GM19240 (cell line): ENCODE results near the gene P2RY11.

Experiments
- DNase-seq: peaks from one replicate; pipeline ENCODE4 v3.0.0; 2011; ENCODE audit warnings: low spot score; ENCODE audit not compliant: insufficient read length

P2RY11 gene

GRCh38 chr19:10093295-10094186 is 18.0 kb upstream of the P2RY11 start:
- DNase-seq: no peak

- no peak for DNase-seq
These were observed 15.9 kb upstream of the P2RY11 start for GRCh38 chr19:10095622-10095947.

- DNase-seq: peak; percentile 94
These were observed 15.4 kb upstream of the P2RY11 start for GRCh38 chr19:10095948-10096614.

GRCh38 chr19:10096615-10096963 is 14.9 kb upstream of the P2RY11 start:
- DNase-seq: no peak

- no peak for DNase-seq
These were observed 11.2 kb upstream of the P2RY11 start for GRCh38 chr19:10100163-10100785.

GRCh38 chr19:10102787-10103236 is 8.7 kb upstream of the P2RY11 start:
- no peak for DNase-seq

- no peak for DNase-seq
These were observed 7.4 kb upstream of the P2RY11 start for GRCh38 chr19:10104130-10104513.

GRCh38 chr19:10104665-10105508 is 6.6 kb upstream of the P2RY11 start:
- DNase-seq: no peak

- DNase-seq: no peak
These were observed 5.9 kb upstream of the P2RY11 start for GRCh38 chr19:10105509-10106099.

GRCh38 chr19:10106100-10106936 is 5.2 kb upstream of the P2RY11 start, which contains the start of gene PPAN:
PPAN (plus strand) TSS chr19:10106362; CDS start chr19:10106395, 33 bp downstream.
- peak; percentile 96 for DNase-seq

- no peak for DNase-seq
These were observed 4.2 kb upstream of the P2RY11 start for GRCh38 chr19:10107254-10107653.

- DNase-seq: no peak
These were observed 3.6 kb upstream of the P2RY11 start for GRCh38 chr19:10107817-10108367.

GRCh38 chr19:10109528-10109927 is 2.0 kb upstream of the P2RY11 start:
- no peak for DNase-seq

- no peak for DNase-seq
These were observed 1.2 kb upstream of the P2RY11 start for GRCh38 chr19:10110076-10110971.

- DNase-seq: no peak
These were observed 548 bp upstream of the P2RY11 start for GRCh38 chr19:10110972-10111317.

GRCh38 chr19:10112037-10112761 is 706 bp downstream of the P2RY11 start:
- no peak for DNase-seq

GRCh38 chr19:10112895-10113591 is 1.6 kb downstream of the P2RY11 start:
- no peak for DNase-seq

GRCh38 chr19:10113592-10113963 is 2.1 kb downstream of the P2RY11 start:
- no peak for DNase-seq
